Measurements from ENCODE around the gene NAALADL1. TPM values are rescaled to one million over a fixed set of nuclear protein-coding genes. Genes with fewer than 3 reads are reported as not detected.

The NAALADL1 gene
- total and polyA plus RNA-seq, 9 of the 15 experiments (the other 6 are each of a cell fraction or from before 2014, with no cell fraction given), result 0.06 to 0.72 (median 0.22) TPM; not detected in 4

DNA sequence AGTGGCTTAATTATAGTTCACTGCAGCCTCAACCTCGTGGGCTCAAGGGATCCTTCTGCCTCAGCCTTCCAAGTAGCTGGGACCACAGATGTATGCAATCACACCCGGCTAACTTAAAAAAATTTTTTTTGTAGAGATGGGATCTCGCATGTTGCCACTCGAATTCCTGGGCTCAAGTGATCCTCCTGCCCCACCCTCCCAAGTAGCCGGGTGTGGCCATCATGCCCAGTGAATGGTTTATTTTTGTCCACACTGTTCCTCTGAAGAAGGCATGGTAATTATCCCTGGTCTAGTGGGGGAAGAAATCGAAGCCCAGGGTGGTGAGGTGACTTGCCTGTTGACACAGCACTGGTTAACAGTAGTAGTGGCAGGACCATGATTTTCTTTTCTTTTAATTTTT lies 15.5 kb downstream of the NAALADL1 start:
- Histone ChIP-seq H3K36me3 (ENCODE audit: control insufficient read depth, insufficient read depth, low read length) (peaks cover 30% of the 10 kb centered on the region; the same call in 2 of the 3 replicates), H3K4me3 (no peak overlapping the region), H3K4me1 (replicated peaks in 1 of 2; ENCODE audit: control insufficient read depth in 2 of 2, insufficient read depth in 2 of 2, low read length in 2 of 2) (peaks cover 10 to 65% of the 10 kb centered on the region in 2 experiments; a peak in 4 of 5 replicates), H3K9ac (ENCODE audit: insufficient read depth in 1 of 2, low read depth in 2 of 2, low read length in 2 of 2) (peak overlapping the region in 1 of 2 experiments; percentile 43; a peak in 1 of 4 replicates), H3K27ac (ENCODE audit: extremely low read depth, low read depth, low read length) (no peak overlapping the region), H4K20me1 (replicated peaks; ENCODE audit: control insufficient read depth, insufficient read depth, low read length) (no peaks in the 10 kb centered on the region; the same call in 1 of the 2 replicates), H3K4me2 (ENCODE audit: insufficient read depth, low read length) (no peak overlapping the region), H3K9me3 (replicated peaks; ENCODE audit: control insufficient read depth, insufficient read depth, low read depth, low read length) (no peaks in the 10 kb centered on the region), H3K9me1 (ENCODE audit: control insufficient read depth, insufficient read depth, low read length) (no peaks in the 10 kb centered on the region), H2AFZ (ENCODE audit: low read depth, low read length) (no peak overlapping the region), H3K27me3 (ENCODE audit: control insufficient read depth in 2 of 2, insufficient read depth in 2 of 2, low read length in 2 of 2) (no peaks in the 10 kb centered on the region), H3K79me2 (ENCODE audit: control insufficient read depth, insufficient read depth, low read length) (peaks cover 24% of the 10 kb centered on the region)
- intact Hi-C loops (cut with micrococcal nuclease) (no loop called here), in situ Hi-C loops (cut with MboI) (no loop called here)
- CTCF ChIA-PET (ENCODE audit: low intra/inter-chr PET ratio), result no interaction called here
- no peak for DNase-seq (ENCODE audit: extremely low read depth in 1 of 4, low spot score in 3 of 4)
- 53% methylated on average over 6 of the region's 6 CpGs for WGBS (ENCODE audit: insufficient coverage, low coverage, missing lambda C conversion rate)
- no peak for ATAC-seq
- BruUV-seq (replicated peaks), result no TSS peak
- peak; percentile 59 for FAIRE-seq
- TF ChIP-seq PHB2 (IDR thresholded peaks at IDR 0.05; ENCODE audit: low read depth), result no peak
- no peak for TF ChIP-seq PTTG1 (tag; IDR thresholded peaks at IDR 0.05; ENCODE audit: low read depth)
- no peak for TF ChIP-seq MYC (IDR thresholded peaks at IDR 0.05; ENCODE audit: low read depth, low read length)
- no peak for TF ChIP-seq MYC (CRISPR knock-in tag; IDR thresholded peaks at IDR 0.05; ENCODE audit: borderline replicate concordance, low read depth)
- TF ChIP-seq, protein P1, sequence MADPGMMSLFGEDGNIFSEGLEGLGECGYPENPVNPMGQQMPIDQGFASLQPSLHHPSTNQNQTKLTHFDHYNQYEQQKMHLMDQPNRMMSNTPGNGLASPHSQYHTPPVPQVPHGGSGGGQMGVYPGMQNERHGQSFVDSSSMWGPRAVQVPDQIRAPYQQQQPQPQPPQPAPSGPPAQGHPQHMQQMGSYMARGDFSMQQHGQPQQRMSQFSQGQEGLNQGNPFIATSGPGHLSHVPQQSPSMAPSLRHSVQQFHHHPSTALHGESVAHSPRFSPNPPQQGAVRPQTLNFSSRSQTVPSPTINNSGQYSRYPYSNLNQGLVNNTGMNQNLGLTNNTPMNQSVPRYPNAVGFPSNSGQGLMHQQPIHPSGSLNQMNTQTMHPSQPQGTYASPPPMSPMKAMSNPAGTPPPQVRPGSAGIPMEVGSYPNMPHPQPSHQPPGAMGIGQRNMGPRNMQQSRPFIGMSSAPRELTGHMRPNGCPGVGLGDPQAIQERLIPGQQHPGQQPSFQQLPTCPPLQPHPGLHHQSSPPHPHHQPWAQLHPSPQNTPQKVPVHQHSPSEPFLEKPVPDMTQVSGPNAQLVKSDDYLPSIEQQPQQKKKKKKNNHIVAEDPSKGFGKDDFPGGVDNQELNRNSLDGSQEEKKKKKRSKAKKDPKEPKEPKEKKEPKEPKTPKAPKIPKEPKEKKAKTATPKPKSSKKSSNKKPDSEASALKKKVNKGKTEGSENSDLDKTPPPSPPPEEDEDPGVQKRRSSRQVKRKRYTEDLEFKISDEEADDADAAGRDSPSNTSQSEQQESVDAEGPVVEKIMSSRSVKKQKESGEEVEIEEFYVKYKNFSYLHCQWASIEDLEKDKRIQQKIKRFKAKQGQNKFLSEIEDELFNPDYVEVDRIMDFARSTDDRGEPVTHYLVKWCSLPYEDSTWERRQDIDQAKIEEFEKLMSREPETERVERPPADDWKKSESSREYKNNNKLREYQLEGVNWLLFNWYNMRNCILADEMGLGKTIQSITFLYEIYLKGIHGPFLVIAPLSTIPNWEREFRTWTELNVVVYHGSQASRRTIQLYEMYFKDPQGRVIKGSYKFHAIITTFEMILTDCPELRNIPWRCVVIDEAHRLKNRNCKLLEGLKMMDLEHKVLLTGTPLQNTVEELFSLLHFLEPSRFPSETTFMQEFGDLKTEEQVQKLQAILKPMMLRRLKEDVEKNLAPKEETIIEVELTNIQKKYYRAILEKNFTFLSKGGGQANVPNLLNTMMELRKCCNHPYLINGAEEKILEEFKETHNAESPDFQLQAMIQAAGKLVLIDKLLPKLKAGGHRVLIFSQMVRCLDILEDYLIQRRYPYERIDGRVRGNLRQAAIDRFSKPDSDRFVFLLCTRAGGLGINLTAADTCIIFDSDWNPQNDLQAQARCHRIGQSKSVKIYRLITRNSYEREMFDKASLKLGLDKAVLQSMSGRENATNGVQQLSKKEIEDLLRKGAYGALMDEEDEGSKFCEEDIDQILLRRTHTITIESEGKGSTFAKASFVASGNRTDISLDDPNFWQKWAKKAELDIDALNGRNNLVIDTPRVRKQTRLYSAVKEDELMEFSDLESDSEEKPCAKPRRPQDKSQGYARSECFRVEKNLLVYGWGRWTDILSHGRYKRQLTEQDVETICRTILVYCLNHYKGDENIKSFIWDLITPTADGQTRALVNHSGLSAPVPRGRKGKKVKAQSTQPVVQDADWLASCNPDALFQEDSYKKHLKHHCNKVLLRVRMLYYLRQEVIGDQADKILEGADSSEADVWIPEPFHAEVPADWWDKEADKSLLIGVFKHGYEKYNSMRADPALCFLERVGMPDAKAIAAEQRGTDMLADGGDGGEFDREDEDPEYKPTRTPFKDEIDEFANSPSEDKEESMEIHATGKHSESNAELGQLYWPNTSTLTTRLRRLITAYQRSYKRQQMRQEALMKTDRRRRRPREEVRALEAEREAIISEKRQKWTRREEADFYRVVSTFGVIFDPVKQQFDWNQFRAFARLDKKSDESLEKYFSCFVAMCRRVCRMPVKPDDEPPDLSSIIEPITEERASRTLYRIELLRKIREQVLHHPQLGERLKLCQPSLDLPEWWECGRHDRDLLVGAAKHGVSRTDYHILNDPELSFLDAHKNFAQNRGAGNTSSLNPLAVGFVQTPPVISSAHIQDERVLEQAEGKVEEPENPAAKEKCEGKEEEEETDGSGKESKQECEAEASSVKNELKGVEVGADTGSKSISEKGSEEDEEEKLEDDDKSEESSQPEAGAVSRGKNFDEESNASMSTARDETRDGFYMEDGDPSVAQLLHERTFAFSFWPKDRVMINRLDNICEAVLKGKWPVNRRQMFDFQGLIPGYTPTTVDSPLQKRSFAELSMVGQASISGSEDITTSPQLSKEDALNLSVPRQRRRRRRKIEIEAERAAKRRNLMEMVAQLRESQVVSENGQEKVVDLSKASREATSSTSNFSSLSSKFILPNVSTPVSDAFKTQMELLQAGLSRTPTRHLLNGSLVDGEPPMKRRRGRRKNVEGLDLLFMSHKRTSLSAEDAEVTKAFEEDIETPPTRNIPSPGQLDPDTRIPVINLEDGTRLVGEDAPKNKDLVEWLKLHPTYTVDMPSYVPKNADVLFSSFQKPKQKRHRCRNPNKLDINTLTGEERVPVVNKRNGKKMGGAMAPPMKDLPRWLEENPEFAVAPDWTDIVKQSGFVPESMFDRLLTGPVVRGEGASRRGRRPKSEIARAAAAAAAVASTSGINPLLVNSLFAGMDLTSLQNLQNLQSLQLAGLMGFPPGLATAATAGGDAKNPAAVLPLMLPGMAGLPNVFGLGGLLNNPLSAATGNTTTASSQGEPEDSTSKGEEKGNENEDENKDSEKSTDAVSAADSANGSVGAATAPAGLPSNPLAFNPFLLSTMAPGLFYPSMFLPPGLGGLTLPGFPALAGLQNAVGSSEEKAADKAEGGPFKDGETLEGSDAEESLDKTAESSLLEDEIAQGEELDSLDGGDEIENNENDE (IDR thresholded peaks at IDR 0.05; ENCODE audit: low read depth, low read length), result no peak
- no peak for TF ChIP-seq ARID3A (IDR thresholded peaks at IDR 0.05; ENCODE audit: borderline replicate concordance, low read depth, low read length)
- TF ChIP-seq MTA2 (IDR thresholded peaks at IDR 0.05; ENCODE audit: low read depth), result no peak
- no peak for TF ChIP-seq ZNF644 (tag; IDR thresholded peaks at IDR 0.05; ENCODE audit: low read depth)
- no peak for TF ChIP-seq ZNF785 (CRISPR knock-in tag; IDR thresholded peaks at IDR 0.05)
- no peak for TF ChIP-seq ZNF79 (CRISPR knock-in tag; IDR thresholded peaks at IDR 0.05; ENCODE audit: low read depth)
- POLR2A ChIA-PET, result interaction anchor here (0.6 to 1.2 kb wide), 4 partner anchors 10 to 161 kb away, joined by 3 to 5 read pairs (median 3); no protein-coding TSS in a partner anchor

All from K562 (cell line).